B cell (primary cell): ENCODE results near the gene CFAP251. TPM values are rescaled to one million over a fixed set of nuclear protein-coding genes. Genes with fewer than 3 reads are reported as not detected.

ENCODE experiments used
- ATAC-seq: fragments of 200-7000 bp; cut with Tn5 transposase; one replicate; pipeline ENCODE4 v1.10.0; 2021; ENCODE audit warnings: low read depth, mild to moderate bottlenecking, moderate number of reproducible peaks, moderate library complexity
- CTCF ChIA-PET: fragments of 350-600 bp; sonication (Branson Sonifier 250); formaldehyde crosslinking; loops from one replicate; lab custom pipeline; 2021; ENCODE audit warnings: antibody characterized with exemption, inconsistent platforms; lab: Charles Lee
- POLR2A ChIA-PET: fragments of 350-600 bp; sonication (Branson Sonifier 250); formaldehyde crosslinking; loops from one replicate; lab custom pipeline; 2021; ENCODE audit warnings: antibody characterized with exemption; lab: Charles Lee
- DNase-seq: peaks from one replicate; pipeline ENCODE4 v3.0.0; 2013
- H2AFZ ChIP-seq: 2 replicates; pipeline ENCODE4 v1.6.1; 2012; ENCODE audit warnings: mild to moderate bottlenecking, low read depth, low read length; ENCODE audit not compliant: insufficient read depth, poor library complexity, severe bottlenecking
- H3K27ac ChIP-seq, 2 donors: 1 replicate in 1 of 2; 2 replicates in 1 of 2; pipeline ENCODE4 v1.5.1; 2012 to 2013; ENCODE audit warnings: low read length in 2 of 2, mild to moderate bottlenecking in 2 of 2, moderate library complexity in 1 of 2
- H3K27me3 ChIP-seq, 4 experiments: fragments of 200-600 bp in 1 of 4; sonication (generic) in 1 of 4; replicated peaks in 1 of 4; 1 replicate in 2 of 4; 2 replicates in 2 of 4; pipeline versions ENCODE4 v1.6.1 to v1.7.0; 2013 to 2016; ENCODE audit warnings: low read length in 3 of 4, mild to moderate bottlenecking in 2 of 4, mixed read lengths in 1 of 4, moderate library complexity in 1 of 4; ENCODE audit not compliant: insufficient read depth in 4 of 4, control insufficient read depth in 3 of 4; ENCODE audit errors: control extremely low read depth in 1 of 4
- H3K36me3 ChIP-seq, 2 experiments: replicated peaks in 1 of 2; 1 replicate in 1 of 2; 2 replicates in 1 of 2; pipeline versions ENCODE4 v1.6.1 to v1.7.1; 2013; ENCODE audit warnings: low read length in 1 of 2; ENCODE audit not compliant: insufficient read depth in 2 of 2, control insufficient read depth in 1 of 2; ENCODE audit errors: control extremely low read depth in 1 of 2, extremely low read depth in 1 of 2
- H3K4me1 ChIP-seq, 2 donors: fragments of 200-600 bp in 1 of 2; sonication (generic) in 1 of 2; 1 replicate in 1 of 2; 2 replicates in 1 of 2; pipeline versions ENCODE4 v1.5.1 to v1.6.1; 2013 to 2017; ENCODE audit warnings: low read length in 2 of 2; ENCODE audit not compliant: control insufficient read depth in 2 of 2, insufficient read depth in 2 of 2
- H3K4me2 ChIP-seq: replicated peaks from 2 replicates; pipeline ENCODE3; 2012; ENCODE audit warnings: mild to moderate bottlenecking, low read depth, low read length; ENCODE audit not compliant: poor library complexity, severe bottlenecking
- H3K4me3 ChIP-seq, 5 experiments: fragments of 200-600 bp in 1 of 5; sonication (generic) in 1 of 5; 1 replicate in 3 of 5; 2 replicates in 2 of 5; pipeline versions ENCODE4 v1.5.1 to v1.7.0; 2011 to 2016; ENCODE audit warnings: low read length in 4 of 5, mild to moderate bottlenecking in 4 of 5, low read depth in 2 of 5, control low read depth in 1 of 5, moderate library complexity in 1 of 5; ENCODE audit not compliant: insufficient read depth in 1 of 5; ENCODE audit errors: control extremely low read depth in 1 of 5, extremely low read depth in 1 of 5
- H3K79me2 ChIP-seq: fragments of 200-600 bp; sonication (generic); one replicate; pipeline ENCODE4 v1.6.0; 2016; ENCODE audit warnings: low read length; ENCODE audit not compliant: control insufficient read depth, insufficient read depth
- H3K9ac ChIP-seq: fragments of 200-600 bp; sonication (generic); 2 replicates; pipeline ENCODE4 v1.6.1; 2017; ENCODE audit warnings: mild to moderate bottlenecking, low read length, moderate library complexity
- H3K9me3 ChIP-seq, 3 donors: one replicate each; pipeline versions ENCODE4 v1.6.1 to v1.7.1; 2013; ENCODE audit warnings: low read length in 2 of 3; ENCODE audit not compliant: control insufficient read depth in 2 of 3, insufficient read depth in 1 of 3; ENCODE audit errors: control extremely low read depth in 1 of 3
- H4K20me1 ChIP-seq: 2 replicates; pipeline ENCODE4 v1.6.0; 2012; ENCODE audit warnings: mild to moderate bottlenecking, low read length; ENCODE audit not compliant: insufficient read depth, control insufficient read depth, poor library complexity, severe bottlenecking
- H3K27ac Mint-ChIP-seq: one replicate; pipeline ENCODE4 v1.8.0; 2021; ENCODE audit warnings: mixed read lengths
- H3K27me3 Mint-ChIP-seq: one replicate; pipeline ENCODE4 v1.8.0; 2021; ENCODE audit warnings: mixed read lengths
- H3K4me1 Mint-ChIP-seq: one replicate; pipeline ENCODE4 v1.8.0; 2021; ENCODE audit warnings: mixed read lengths
- H3K4me3 Mint-ChIP-seq: one replicate; pipeline ENCODE4 v1.8.0; 2021; ENCODE audit warnings: mixed read lengths
- H3K9me3 Mint-ChIP-seq: one replicate; pipeline ENCODE4 v1.8.0; 2022; ENCODE audit warnings: mixed read lengths; ENCODE audit not compliant: insufficient read depth
- EZH2 ChIP-seq: IDR thresholded peaks from 2 replicates; pipeline ENCODE4 v1.6.1; 2012; ENCODE audit warnings: borderline replicate concordance, low read depth, mild to moderate bottlenecking, moderate library complexity, low read length; ENCODE audit not compliant: insufficient read depth, poor library complexity, severe bottlenecking
- WGBS: methylation state at CpG from one replicate; pipeline ENCODE4 v1.1.5; 2013; ENCODE audit warnings: missing lambda C conversion rate; ENCODE audit not compliant: insufficient coverage; 5-methylcytosine and 5-hydroxymethylcytosine counted together
- intact Hi-C: fragments of 100-400 bp; cut with micrococcal nuclease; formaldehyde crosslinking; loops from one replicate; pipeline ENCODE4 v1.10.0; 2022
- polyA plus RNA-seq: library from polyadenylated mRNA; depleted of rRNA; stranded (reverse); fragments of >200 nt; gene quantifications from 2 replicates; pipeline ENCODE4 v1.2.3, GENCODE V29; 2012
- total RNA-seq, 2 donors: library from RNA; stranded (reverse); fragments of 120-200 nt in 1 of 2; gene quantifications; 1 replicate in 1 of 2; 2 replicates in 1 of 2; pipeline versions ENCODE4 v1.2.3 to v1.2.4, GENCODE V29; 2013 to 2022
- TF ChIP-seq, protein P1 (sequence below): fragments of 200-600 bp; IDR thresholded peaks from one replicate; pipeline ENCODE4 v1.8.0; 2022; ENCODE audit warnings: antibody characterized with exemption, mild to moderate bottlenecking

The CFAP251 gene
- total and polyA plus RNA-seq, 2 donors (not counting 1 experiment from before 2014, with no cell fraction given): 0.22 to 1.6 TPM

DNA sequence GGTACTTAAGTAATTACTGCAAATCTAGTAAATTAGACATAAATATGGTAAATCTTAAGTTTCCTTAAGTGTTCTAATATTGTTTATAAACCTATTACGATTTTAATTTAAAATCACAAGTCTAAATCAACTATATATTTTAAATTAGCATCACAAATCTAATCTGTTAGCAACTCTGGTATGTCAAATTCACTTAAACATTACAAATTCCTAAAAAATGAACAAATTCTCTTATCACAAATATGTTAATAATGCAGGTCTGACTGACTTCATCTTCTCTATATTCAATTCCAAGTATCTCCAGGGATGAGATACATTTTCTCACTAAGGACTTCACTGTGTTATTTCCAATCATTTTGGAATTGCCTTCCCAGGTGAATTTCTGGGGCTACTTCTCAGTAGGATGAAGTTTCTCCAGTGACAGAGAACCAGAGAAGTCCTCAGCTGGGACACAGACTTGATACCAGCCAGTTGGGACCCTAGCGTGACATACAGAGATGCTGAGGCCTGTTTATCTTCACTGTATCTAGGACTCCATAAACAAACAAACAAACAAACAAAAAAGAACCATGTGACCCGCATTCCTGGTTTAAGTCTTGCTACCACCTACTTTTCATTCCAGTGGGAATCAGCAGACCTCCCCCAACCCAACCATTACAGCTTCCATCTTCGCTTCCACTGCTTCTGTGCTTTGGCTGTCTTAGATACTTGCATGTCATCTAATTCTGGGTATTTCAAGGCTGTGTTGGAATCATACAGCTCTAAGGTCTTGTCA is 21.8 kb downstream of the CFAP251 start:
- POLR2A ChIA-PET: interaction anchor here (0.6 kb wide), 1 partner anchor 987 kb away, joined by 6 read pairs; no protein-coding TSS in a partner anchor
- no peaks in the 10 kb centered on the region for H4K20me1 ChIP-seq
- no peaks in the 10 kb centered on the region for H3K79me2 ChIP-seq
- no peak overlapping the region for H3K4me3 ChIP-seq
- no peaks in the 10 kb centered on the region for H3K27me3 ChIP-seq
- H2AFZ ChIP-seq: no peak overlapping the region
- CTCF ChIA-PET: no interaction called here
- Mint-ChIP-seq H3K27me3 (no peaks in the 10 kb centered on the region), H3K9me3 (no peaks in the 10 kb centered on the region), H3K4me3 (no peak overlapping the region), H3K4me1 (peaks cover 8% of the 10 kb centered on the region), H3K27ac (no peak overlapping the region)
- H3K4me1 ChIP-seq: peaks cover 4 to 8% of the 10 kb centered on the region in 2 donors
- no peak for DNase-seq
- H3K4me2 ChIP-seq: no peak overlapping the region
- intact Hi-C loops: no loop called here
- H3K27ac ChIP-seq: no peak overlapping the region
- H3K9me3 ChIP-seq: peaks cover 0 to 5% (median 0%) of the 10 kb centered on the region in 3 donors
- TF ChIP-seq, protein P1, sequence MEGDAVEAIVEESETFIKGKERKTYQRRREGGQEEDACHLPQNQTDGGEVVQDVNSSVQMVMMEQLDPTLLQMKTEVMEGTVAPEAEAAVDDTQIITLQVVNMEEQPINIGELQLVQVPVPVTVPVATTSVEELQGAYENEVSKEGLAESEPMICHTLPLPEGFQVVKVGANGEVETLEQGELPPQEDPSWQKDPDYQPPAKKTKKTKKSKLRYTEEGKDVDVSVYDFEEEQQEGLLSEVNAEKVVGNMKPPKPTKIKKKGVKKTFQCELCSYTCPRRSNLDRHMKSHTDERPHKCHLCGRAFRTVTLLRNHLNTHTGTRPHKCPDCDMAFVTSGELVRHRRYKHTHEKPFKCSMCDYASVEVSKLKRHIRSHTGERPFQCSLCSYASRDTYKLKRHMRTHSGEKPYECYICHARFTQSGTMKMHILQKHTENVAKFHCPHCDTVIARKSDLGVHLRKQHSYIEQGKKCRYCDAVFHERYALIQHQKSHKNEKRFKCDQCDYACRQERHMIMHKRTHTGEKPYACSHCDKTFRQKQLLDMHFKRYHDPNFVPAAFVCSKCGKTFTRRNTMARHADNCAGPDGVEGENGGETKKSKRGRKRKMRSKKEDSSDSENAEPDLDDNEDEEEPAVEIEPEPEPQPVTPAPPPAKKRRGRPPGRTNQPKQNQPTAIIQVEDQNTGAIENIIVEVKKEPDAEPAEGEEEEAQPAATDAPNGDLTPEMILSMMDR: no peak
- no peak for TF ChIP-seq EZH2
- 96% methylated on average over 2 of the region's 4 CpGs for WGBS
- no peak for ATAC-seq
- no peaks in the 10 kb centered on the region for H3K36me3 ChIP-seq
- no peak overlapping the region for H3K9ac ChIP-seq

DNA sequence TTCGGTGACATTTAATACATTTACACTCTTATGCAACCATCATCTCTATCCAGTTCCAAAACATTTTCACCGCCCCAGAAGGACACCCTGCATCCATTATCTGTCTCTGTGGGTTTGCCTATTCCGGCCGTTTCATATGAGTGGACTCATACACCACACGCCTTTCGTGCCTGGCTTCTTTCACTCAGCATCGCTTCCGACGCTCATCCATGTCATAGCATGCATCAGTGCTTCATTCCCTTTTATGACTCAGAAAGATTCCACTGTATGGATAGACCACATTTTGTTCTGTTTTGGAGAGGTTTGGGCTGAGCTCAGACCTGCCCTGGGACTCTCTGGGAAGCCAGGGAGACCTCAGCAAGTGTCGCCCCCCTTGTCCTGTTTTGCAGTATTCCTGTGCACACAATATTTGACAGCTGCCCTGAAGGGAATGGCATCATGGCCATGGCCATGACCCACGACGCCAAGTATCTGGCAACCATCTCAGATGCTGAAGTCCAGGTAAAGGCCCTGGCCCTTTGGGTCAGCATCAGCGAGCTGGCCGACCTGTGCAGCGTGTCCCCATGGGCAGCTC is 23.8 kb downstream of the CFAP251 start:
- H3K27ac ChIP-seq: no peak overlapping the region
- intact Hi-C loops: no loop called here
- H3K79me2 ChIP-seq: no peaks in the 10 kb centered on the region
- POLR2A ChIA-PET: no interaction called here
- peaks cover 0 to 3% (median 0%) of the 10 kb centered on the region in 3 donors for H3K9me3 ChIP-seq
- no peaks in the 10 kb centered on the region for H3K9me3 Mint-ChIP-seq
- no peak overlapping the region for H3K9ac ChIP-seq
- no peaks in the 10 kb centered on the region for H3K27me3 Mint-ChIP-seq
- H3K27me3 ChIP-seq: no peaks in the 10 kb centered on the region
- ATAC-seq: no peak
- H4K20me1 ChIP-seq: no peaks in the 10 kb centered on the region
- H3K4me1 Mint-ChIP-seq: peaks cover 8% of the 10 kb centered on the region
- H3K4me1 ChIP-seq: peaks cover 4 to 8% of the 10 kb centered on the region in 2 donors
- H3K4me3 ChIP-seq: no peak overlapping the region
- DNase-seq: no peak
- no peak overlapping the region for H3K27ac Mint-ChIP-seq
- H3K4me2 ChIP-seq: no peak overlapping the region
- WGBS: 98% methylated on average over 11 of the region's 15 CpGs
- no peak for TF ChIP-seq EZH2
- TF ChIP-seq, protein P1: no peak
- no peaks in the 10 kb centered on the region for H3K36me3 ChIP-seq
- CTCF ChIA-PET: interaction anchor here (1.2 kb wide), 1 partner anchor 181 kb away, joined by 8 read pairs; no protein-coding TSS in a partner anchor
- H2AFZ ChIP-seq: no peak overlapping the region
- no peak overlapping the region for H3K4me3 Mint-ChIP-seq
